Measurements from ENCODE around the gene GID4. TPM values are rescaled to one million over a fixed set of nuclear protein-coding genes. Genes with fewer than 3 reads are reported as not detected.

Gene GID4
- total RNA-seq, 1 experiment from 2014 or later: 11.4 TPM

GRCh38 chr17:18079543-18079942, 40.3 kb downstream of the GID4 start:
- DNase-seq: no peak
- no CpG with 5 or more reads among the region's 4 CpGs for WGBS (ENCODE audit: extremely low coverage, insufficient read length, low lambda C conversion rate)
- Mint-ChIP-seq H3K9me3 (no peaks in the 10 kb centered on the region), H3K4me1 (no peaks in the 10 kb centered on the region), H3K36me3 (ENCODE audit: insufficient read depth in 1 of 3, low read depth in 3 of 3) (no peaks in the 10 kb centered on the region), H3K27me3 (ENCODE audit: low read depth) (peaks cover 9% of the 10 kb centered on the region), H3K27ac (peak overlapping the region in 1 of 3 experiments; percentile 40; a peak in 1 of 7 replicates), H3K4me3 (no peak overlapping the region)
- Histone ChIP-seq H3K14ac (ENCODE audit: insufficient read depth, low read length) (no peak overlapping the region), H3K4me2 (ENCODE audit: insufficient read depth, insufficient read length, low read length) (no peak overlapping the region), H4K20me1 (ENCODE audit: control insufficient read depth, insufficient read depth, insufficient read length) (no peaks in the 10 kb centered on the region), H3K23me2 (ENCODE audit: insufficient read length, low read depth, low read length, poor library complexity, severe bottlenecking) (no peaks in the 10 kb centered on the region), H3K23ac (ENCODE audit: insufficient read length, low read depth, low read length) (no peak overlapping the region), H2BK5ac (ENCODE audit: insufficient read length, low read length) (no peak overlapping the region), H4K5ac (ENCODE audit: insufficient read length, low read depth, low read length) (no peak overlapping the region), H2BK12ac (ENCODE audit: insufficient read length, low read depth, low read length) (no peak overlapping the region), H2BK15ac (ENCODE audit: low read depth, low read length) (no peak overlapping the region), H3K79me2 (ENCODE audit: insufficient read depth, low read length) (no peaks in the 10 kb centered on the region), H2BK120ac (ENCODE audit: low read depth, low read length, poor library complexity, severe bottlenecking) (no peak overlapping the region), H3K4ac (ENCODE audit: low read depth, low read length) (no peak overlapping the region), H4K8ac (replicated peaks; ENCODE audit: insufficient read length, low read depth, low read length) (no peak overlapping the region), H3K27ac (ENCODE audit: insufficient read length, low read depth, low read length) (no peak overlapping the region), H3K4me1 (ENCODE audit: insufficient read depth, low read length) (no peaks in the 10 kb centered on the region), H2AK5ac (ENCODE audit: insufficient read length, low read length) (no peak overlapping the region), H3K27me3 (ENCODE audit: insufficient read depth, low read length) (no peaks in the 10 kb centered on the region), H2BK20ac (ENCODE audit: low read depth, low read length, poor library complexity, severe bottlenecking) (no peak overlapping the region), H3K56ac (ENCODE audit: insufficient read length, low read depth, low read length) (no peak overlapping the region), H3K79me1 (ENCODE audit: insufficient read depth, low read depth, low read length, poor library complexity, severe bottlenecking) (no peaks in the 10 kb centered on the region), H3K18ac (ENCODE audit: insufficient read length, low read depth, low read length) (no peak overlapping the region), H3K9me3 (ENCODE audit: control insufficient read depth, low read depth, low read length) (no peaks in the 10 kb centered on the region), H2AFZ (ENCODE audit: low read length) (no peak overlapping the region), H3T11ph (ENCODE audit: low read length) (no peak overlapping the region), H4K91ac (ENCODE audit: insufficient read length, low read depth, low read length) (no peak overlapping the region), H3K9ac (ENCODE audit: extremely low read depth, insufficient read length, low read length) (no peak overlapping the region)
- TF ChIP-seq CTCF (conservative IDR thresholded peaks at IDR 0.05): no peak
